Endodermal cell (in vitro differentiated cells): Measurements from ENCODE around the gene CCL26. TPM values are rescaled to one million over a fixed set of nuclear protein-coding genes. Genes with fewer than 3 reads are reported as not detected.
"Not testable (repeated sequence)": the region's sequence is repeated elsewhere in the genome, so short reads cannot be mapped to it uniquely, and the experiment has no call there.

ENCODE experiments used
- DNase-seq: peaks from one replicate; pipeline ENCODE4 v3.0.0-alpha.2; 2017
- H3K27ac ChIP-seq: 2 replicates; pipeline ENCODE4 v1.5.1; 2013; ENCODE audit warnings: mild to moderate bottlenecking, low read depth, low read length, moderate library complexity
- H3K27me3 ChIP-seq: 2 replicates; pipeline ENCODE4 v1.6.1; 2013; ENCODE audit warnings: mild to moderate bottlenecking, low read length, moderate library complexity; ENCODE audit not compliant: insufficient read depth, control insufficient read depth, poor library complexity, severe bottlenecking
- H3K36me3 ChIP-seq: 2 replicates; pipeline ENCODE4 v1.7.0; 2013; ENCODE audit warnings: mild to moderate bottlenecking, low read length, moderate library complexity; ENCODE audit not compliant: control insufficient read depth, insufficient read depth
- H3K4me1 ChIP-seq: one replicate; pipeline ENCODE4 v1.7.0; 2013; ENCODE audit warnings: low read length; ENCODE audit not compliant: control insufficient read depth, insufficient read depth
- H3K4me3 ChIP-seq: 2 replicates; pipeline ENCODE4 v1.5.1; 2013; ENCODE audit warnings: mild to moderate bottlenecking, low read length, moderate library complexity
- H3K9ac ChIP-seq: 2 replicates; pipeline ENCODE4 v1.6.1; 2013; ENCODE audit warnings: mild to moderate bottlenecking, low read length, moderate library complexity; ENCODE audit not compliant: poor library complexity, severe bottlenecking; ENCODE audit errors: extremely low read depth
- H3K9me3 ChIP-seq: 2 replicates; pipeline ENCODE4 v1.6.1; 2013; ENCODE audit warnings: mild to moderate bottlenecking, low read length, moderate library complexity; ENCODE audit not compliant: control insufficient read depth
- H3K27ac Mint-ChIP-seq: 2 replicates; pipeline ENCODE4 v1.8.0; 2020; ENCODE audit warnings: mixed read lengths
- H3K27me3 Mint-ChIP-seq: 2 replicates; pipeline ENCODE4 v1.8.0; 2021; ENCODE audit warnings: mild to moderate bottlenecking, mixed read lengths; ENCODE audit not compliant: insufficient read depth
- H3K36me3 Mint-ChIP-seq: 2 replicates; pipeline ENCODE4 v1.8.0; 2020; ENCODE audit warnings: low read depth, mixed read lengths
- H3K4me1 Mint-ChIP-seq: 2 replicates; pipeline ENCODE4 v1.8.0; 2020; ENCODE audit warnings: mixed read lengths
- H3K4me3 Mint-ChIP-seq: 2 replicates; pipeline ENCODE4 v1.8.0; 2020; ENCODE audit warnings: mild to moderate bottlenecking, moderate library complexity, mixed read lengths
- H3K9me3 Mint-ChIP-seq: 2 replicates; pipeline ENCODE4 v1.8.0; 2020; ENCODE audit warnings: mild to moderate bottlenecking, mixed read lengths
- WGBS, 2 experiments: methylation state at CpG; one replicate each; pipeline versions ENCODE4 v1.1.5 to v1.1.7; 2013; ENCODE audit warnings: missing lambda C conversion rate in 2 of 2, mixed read lengths in 1 of 2; ENCODE audit not compliant: insufficient coverage in 1 of 2, insufficient read length in 1 of 2; 5-methylcytosine and 5-hydroxymethylcytosine counted together
- total RNA-seq, 2 donors: library from RNA; stranded (reverse); fragmentation: NEBNext Ultra II Directional in 1 of 2; extraction: Animal tissue kit (Norgen Biotek cat#: 25700) in 1 of 2; gene quantifications; 2 replicates in 1 of 2; 3 replicates in 1 of 2; pipeline ENCODE4 v1.2.1, GENCODE V29; 2021
- TF ChIP-seq, protein P1 (sequence below): fragments of 200-600 bp; sonication (generic); conservative IDR thresholded peaks from 2 replicates; pipeline ENCODE4 v1.5.0; 2021; ENCODE audit warnings: antibody characterized with exemption, mild to moderate bottlenecking

The CCL26 gene
- total RNA-seq, 2 donors from 2014 or later: 1.2 to 2.9 TPM

GRCh38 chr7:75725306-75725705 is 46.7 kb downstream of the CCL26 start:
- Mint-ChIP-seq H3K9me3 (no peaks in the 10 kb centered on the region), H3K36me3 (no peaks in the 10 kb centered on the region), H3K4me1 (peaks cover 13% of the 10 kb centered on the region), H3K4me3 (no peak overlapping the region), H3K27ac (no peak overlapping the region), H3K27me3 (no peaks in the 10 kb centered on the region)
- H3K4me1 ChIP-seq: no peaks in the 10 kb centered on the region
- no peak overlapping the region for H3K9ac ChIP-seq
- TF ChIP-seq, protein P1, sequence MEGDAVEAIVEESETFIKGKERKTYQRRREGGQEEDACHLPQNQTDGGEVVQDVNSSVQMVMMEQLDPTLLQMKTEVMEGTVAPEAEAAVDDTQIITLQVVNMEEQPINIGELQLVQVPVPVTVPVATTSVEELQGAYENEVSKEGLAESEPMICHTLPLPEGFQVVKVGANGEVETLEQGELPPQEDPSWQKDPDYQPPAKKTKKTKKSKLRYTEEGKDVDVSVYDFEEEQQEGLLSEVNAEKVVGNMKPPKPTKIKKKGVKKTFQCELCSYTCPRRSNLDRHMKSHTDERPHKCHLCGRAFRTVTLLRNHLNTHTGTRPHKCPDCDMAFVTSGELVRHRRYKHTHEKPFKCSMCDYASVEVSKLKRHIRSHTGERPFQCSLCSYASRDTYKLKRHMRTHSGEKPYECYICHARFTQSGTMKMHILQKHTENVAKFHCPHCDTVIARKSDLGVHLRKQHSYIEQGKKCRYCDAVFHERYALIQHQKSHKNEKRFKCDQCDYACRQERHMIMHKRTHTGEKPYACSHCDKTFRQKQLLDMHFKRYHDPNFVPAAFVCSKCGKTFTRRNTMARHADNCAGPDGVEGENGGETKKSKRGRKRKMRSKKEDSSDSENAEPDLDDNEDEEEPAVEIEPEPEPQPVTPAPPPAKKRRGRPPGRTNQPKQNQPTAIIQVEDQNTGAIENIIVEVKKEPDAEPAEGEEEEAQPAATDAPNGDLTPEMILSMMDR: no peak
- no peaks in the 10 kb centered on the region for H3K9me3 ChIP-seq
- no peaks in the 10 kb centered on the region for H3K27me3 ChIP-seq
- WGBS, 2 experiments: 72 to 86% methylated on average over 3 to 6 of the region's 6 CpGs
- H3K36me3 ChIP-seq: no peaks in the 10 kb centered on the region
- no peak overlapping the region for H3K27ac ChIP-seq
- DNase-seq: no peak
- H3K4me3 ChIP-seq: no peak overlapping the region

DNA sequence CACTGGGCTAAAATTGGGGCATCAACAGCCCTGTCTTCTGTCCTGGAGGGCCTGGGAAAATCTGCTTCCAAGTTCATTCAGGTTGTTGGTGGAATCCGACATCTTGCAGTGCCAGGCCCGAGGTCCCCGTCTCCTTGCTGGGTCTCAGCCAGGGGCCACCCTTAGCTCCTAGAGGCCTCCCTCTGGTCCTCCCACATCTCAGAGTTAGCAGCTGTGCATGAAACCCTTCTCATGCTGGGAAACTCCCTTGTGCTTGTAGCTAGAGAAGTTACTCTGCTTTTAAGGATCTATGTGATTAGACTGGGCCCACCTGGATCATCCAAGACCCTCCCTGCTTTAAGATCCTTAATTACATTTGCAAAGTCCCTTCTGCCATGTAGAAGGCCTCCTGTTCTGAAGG is 48.6 kb downstream of the CCL26 start:
- Histone ChIP-seq H3K9me3 (no peaks in the 10 kb centered on the region), H3K27me3 (no peaks in the 10 kb centered on the region), H3K27ac (no peak overlapping the region), H3K9ac (no peak overlapping the region), H3K36me3 (no peaks in the 10 kb centered on the region), H3K4me1 (no peaks in the 10 kb centered on the region), H3K4me3 (no peak overlapping the region)
- DNase-seq: no peak
- no peaks in the 10 kb centered on the region for H3K36me3 Mint-ChIP-seq
- TF ChIP-seq, protein P1: no peak
- H3K27ac Mint-ChIP-seq: no peak overlapping the region
- WGBS, 2 experiments: 92 to 95% methylated on average over 3 of the region's 3 CpGs
- no peaks in the 10 kb centered on the region for H3K9me3 Mint-ChIP-seq
- H3K4me3 Mint-ChIP-seq: no peak overlapping the region
- no peaks in the 10 kb centered on the region for H3K27me3 Mint-ChIP-seq
- H3K4me1 Mint-ChIP-seq: peaks cover 8% of the 10 kb centered on the region

DNA sequence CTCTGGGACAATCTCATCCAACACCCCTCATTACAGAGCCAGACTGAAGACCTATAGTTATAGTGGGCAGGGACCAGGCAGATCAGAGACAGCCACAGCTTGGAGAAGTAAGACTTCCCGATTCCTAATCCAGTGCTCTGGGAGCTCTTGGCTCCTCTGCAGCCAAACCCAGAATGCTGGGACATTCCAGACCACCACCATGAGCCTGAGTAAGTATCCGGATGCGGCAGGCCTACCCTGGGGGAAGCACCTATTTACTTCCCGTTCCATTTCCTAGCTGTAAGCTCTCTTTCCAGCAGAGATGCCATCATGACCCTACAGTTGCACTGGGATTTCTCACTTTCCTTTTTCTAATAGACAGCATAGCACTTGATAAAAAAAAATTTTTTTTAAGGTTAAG is 49.6 kb downstream of the CCL26 start:
- no peaks in the 10 kb centered on the region for H3K27me3 ChIP-seq
- no peak for DNase-seq
- Mint-ChIP-seq H3K27ac (no peak overlapping the region), H3K36me3 (no peaks in the 10 kb centered on the region), H3K4me1 (no peaks in the 10 kb centered on the region), H3K9me3 (no peaks in the 10 kb centered on the region), H3K4me3 (no peak overlapping the region), H3K27me3 (no peaks in the 10 kb centered on the region)
- H3K4me1 ChIP-seq: no peaks in the 10 kb centered on the region
- TF ChIP-seq, protein P1: no peak
- H3K27ac ChIP-seq: no peak overlapping the region
- no peak overlapping the region for H3K9ac ChIP-seq
- no peak overlapping the region for H3K4me3 ChIP-seq
- WGBS, 2 experiments: 93 to 100% methylated on average over 2 to 4 of the region's 4 CpGs
- no peaks in the 10 kb centered on the region for H3K9me3 ChIP-seq
- H3K36me3 ChIP-seq: no peaks in the 10 kb centered on the region

DNA sequence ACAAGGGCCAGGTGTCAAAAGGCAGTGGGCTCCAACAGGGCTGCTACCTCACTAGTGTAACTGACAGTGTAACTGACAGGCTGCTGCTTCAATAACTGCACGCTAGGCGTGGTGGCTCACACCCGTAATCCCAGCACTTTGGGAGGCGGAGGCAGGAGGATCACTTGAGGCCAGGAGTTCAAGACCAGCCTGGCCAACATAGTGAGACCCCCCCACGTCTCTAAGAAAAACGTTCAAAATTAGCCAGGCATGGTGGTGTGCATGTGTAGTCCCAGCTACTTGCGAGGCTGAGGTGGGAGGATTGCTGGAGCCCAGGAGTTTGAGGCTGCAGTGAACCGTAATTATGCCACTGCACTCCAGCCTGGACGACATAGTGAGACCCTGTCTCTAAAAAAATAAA is 50.1 kb downstream of the CCL26 start:
- not testable (repeated sequence) for H3K4me3 ChIP-seq, H3K9me3 ChIP-seq, H3K4me3 Mint-ChIP-seq, H3K27ac Mint-ChIP-seq, H3K36me3 Mint-ChIP-seq, H3K4me1 Mint-ChIP-seq, H3K27me3 Mint-ChIP-seq, H3K9me3 Mint-ChIP-seq, DNase-seq, H3K27me3 ChIP-seq, H3K36me3 ChIP-seq, H3K27ac ChIP-seq, H3K4me1 ChIP-seq, H3K9ac ChIP-seq
- 80 to 93% methylated on average over 2 to 9 of the region's 9 CpGs for WGBS, 2 experiments
